ENCODE data around the gene HDAC4. TPM values are rescaled to one million over a fixed set of nuclear protein-coding genes. Genes with fewer than 3 reads are reported as not detected.

Gene HDAC4
- total and polyA plus RNA-seq, 2 of the 4 experiments (the other 2 are of a cell fraction) = 4.1 to 7.2 TPM

DNA sequence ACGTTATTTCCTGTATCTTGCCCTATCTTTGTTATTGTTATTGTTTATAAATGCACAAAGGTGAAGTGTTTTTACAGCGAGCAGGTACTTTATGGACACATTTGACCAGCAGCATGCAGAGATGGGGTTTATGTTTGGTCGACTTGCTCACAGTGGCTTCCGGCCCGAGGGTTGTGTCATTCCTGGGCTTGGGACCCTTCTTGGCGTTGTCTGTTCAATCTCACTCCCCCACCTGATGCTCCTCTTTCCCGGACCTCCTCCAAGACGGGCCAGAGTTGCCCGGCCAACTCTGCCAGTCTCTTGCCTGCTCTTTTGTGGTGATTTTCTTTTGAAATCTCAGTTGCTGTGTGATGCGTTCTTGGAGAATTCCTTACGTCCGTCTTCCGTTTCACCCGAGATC lies 399.0 kb downstream of the HDAC4 start:
- no peak overlapping the region for H2AK5ac ChIP-seq (ENCODE audit: low read depth, low read length)
- CTCF ChIA-PET = no interaction called here
- no peak overlapping the region for H3K4me3 ChIP-seq (ENCODE audit: insufficient read depth, low read depth, low read length)
- H2BK120ac ChIP-seq (ENCODE audit: low read depth, low read length) = no peak overlapping the region
- no peak overlapping the region for H2AK9ac ChIP-seq (replicated peaks; ENCODE audit: low read depth, low read length, poor library complexity)
- intact Hi-C loops (cut with micrococcal nuclease) = loop anchor here (2.0 to 10.0 kb wide), 5 partner anchors 151 to 645 kb away; no protein-coding TSS in a partner anchor
- H3K27me3 ChIP-seq (ENCODE audit: control insufficient read depth, insufficient read depth, low read length) = peaks cover 27% of the 10 kb centered on the region
- no peaks in the 10 kb centered on the region for H3K36me3 ChIP-seq (ENCODE audit: control insufficient read depth, insufficient read depth, low read length)
- H3K79me1 ChIP-seq (ENCODE audit: low read depth in 1 of 2, low read length in 2 of 2) = no peaks in the 10 kb centered on the region
- 80% methylated on average over 1 of the region's 14 CpGs; no CpG with 5 or more reads in 1 of the 2 experiments for WGBS, 2 experiments (ENCODE audit: extremely low coverage in 2 of 2, insufficient read length in 1 of 2)
- no peak overlapping the region for H3K4me2 ChIP-seq (ENCODE audit: low read depth, low read length)
- no peak for DNase-seq
- dilution Hi-C loops (cut with HindIII; ENCODE audit: low sequenced_read_pairs, unreplicated experiment) = no loop called here
- no peak overlapping the region for H4K8ac ChIP-seq (ENCODE audit: low read depth in 2 of 2, low read length in 2 of 2)
- BruUV-seq (replicated peaks) = no TSS peak
- TF ChIP-seq NFE2L2 (IDR thresholded peaks at IDR 0.05; ENCODE audit: low read depth, low read length) = no peak
- no peak for TF ChIP-seq CEBPB (IDR thresholded peaks at IDR 0.05; ENCODE audit: low read depth, low read length)
- TF ChIP-seq BHLHE40 (IDR thresholded peaks at IDR 0.05; ENCODE audit: low read depth, low read length) = no peak
- TF ChIP-seq MXI1 (IDR thresholded peaks at IDR 0.05; ENCODE audit: borderline replicate concordance, low read depth, low read length) = no peak
- TF ChIP-seq CHD1 (IDR thresholded peaks at IDR 0.05; ENCODE audit: low read depth, low read length) = no peak
- TF ChIP-seq POLR2A (IDR thresholded peaks at IDR 0.05; ENCODE audit: low read depth, low read length) = no peak
- TF ChIP-seq, protein P1, sequence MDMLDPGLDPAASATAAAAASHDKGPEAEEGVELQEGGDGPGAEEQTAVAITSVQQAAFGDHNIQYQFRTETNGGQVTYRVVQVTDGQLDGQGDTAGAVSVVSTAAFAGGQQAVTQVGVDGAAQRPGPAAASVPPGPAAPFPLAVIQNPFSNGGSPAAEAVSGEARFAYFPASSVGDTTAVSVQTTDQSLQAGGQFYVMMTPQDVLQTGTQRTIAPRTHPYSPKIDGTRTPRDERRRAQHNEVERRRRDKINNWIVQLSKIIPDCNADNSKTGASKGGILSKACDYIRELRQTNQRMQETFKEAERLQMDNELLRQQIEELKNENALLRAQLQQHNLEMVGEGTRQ (IDR thresholded peaks at IDR 0.05; ENCODE audit: low read depth, low read length) = no peak
- no peak for ATAC-seq (ENCODE audit: low read depth)
- H2BK15ac ChIP-seq (ENCODE audit: low read depth, low read length) = no peak overlapping the region
- no peak overlapping the region for H4K91ac ChIP-seq (ENCODE audit: insufficient read depth, low read depth, low read length)
- H3K23ac ChIP-seq (ENCODE audit: low read depth, low read length) = no peak overlapping the region
- peaks cover 3% of the 10 kb centered on the region; the same call in 1 of the 2 replicates for H3K4me1 ChIP-seq (ENCODE audit: control insufficient read depth, insufficient read depth, low read length)
- no peak overlapping the region for H3K4ac ChIP-seq (ENCODE audit: low read depth, low read length)
- H2AFZ ChIP-seq (replicated peaks; ENCODE audit: low read length, poor library complexity) = no peak overlapping the region
- no peak overlapping the region for H3K56ac ChIP-seq (ENCODE audit: extremely low read depth, insufficient read depth, low read length)
- no peak overlapping the region for H2BK5ac ChIP-seq (ENCODE audit: low read depth, low read length, poor library complexity, severe bottlenecking)
- H3K18ac ChIP-seq (ENCODE audit: low read depth, low read length) = no peak overlapping the region
- no peak overlapping the region for H3K27ac ChIP-seq (ENCODE audit: insufficient read depth, low read length)
- H3K14ac ChIP-seq (replicated peaks; ENCODE audit: low read depth, low read length) = no peak overlapping the region
- no peaks in the 10 kb centered on the region for H4K20me1 ChIP-seq (ENCODE audit: insufficient read depth, low read length)
- no peak overlapping the region for H4K5ac ChIP-seq (ENCODE audit: low read depth, low read length)
- in situ Hi-C loops (cut with MboI; ENCODE audit: low sequenced_read_pairs) = loop anchor here (10.0 kb wide), 1 partner anchor 637 kb away; no protein-coding TSS in a partner anchor
- no peaks in the 10 kb centered on the region for H3K9me1 ChIP-seq (ENCODE audit: insufficient read depth, low read length)
- no peak overlapping the region for H3K9ac ChIP-seq (ENCODE audit: low read depth, low read length)
- POLR2A ChIA-PET (ENCODE audit: unreplicated experiment) = no interaction called here
- no peak overlapping the region for H2BK20ac ChIP-seq (ENCODE audit: low read depth, low read length)
- peaks cover 5% of the 10 kb centered on the region; the same call in 1 of the 2 replicates for H3K9me3 ChIP-seq (ENCODE audit: control insufficient read depth, insufficient read depth, low read length)

All from IMR-90 (cell line).